HG02970 (cell line): Measurements from ENCODE around the gene HDLBP.
"Not testable (repeated sequence)": the region's sequence is repeated elsewhere in the genome, so short reads cannot be mapped to it uniquely, and the experiment has no call there.

Experiments used
- ATAC-seq: cut with Tn5 transposase; IDR thresholded peaks from one replicate; pipeline ENCODE4 v1.9.1; 2021; ENCODE audit warnings: mild to moderate bottlenecking, moderate library complexity, moderate number of reproducible peaks; ENCODE audit not compliant: unreplicated experiment, low FRiP score

HDLBP gene

DNA sequence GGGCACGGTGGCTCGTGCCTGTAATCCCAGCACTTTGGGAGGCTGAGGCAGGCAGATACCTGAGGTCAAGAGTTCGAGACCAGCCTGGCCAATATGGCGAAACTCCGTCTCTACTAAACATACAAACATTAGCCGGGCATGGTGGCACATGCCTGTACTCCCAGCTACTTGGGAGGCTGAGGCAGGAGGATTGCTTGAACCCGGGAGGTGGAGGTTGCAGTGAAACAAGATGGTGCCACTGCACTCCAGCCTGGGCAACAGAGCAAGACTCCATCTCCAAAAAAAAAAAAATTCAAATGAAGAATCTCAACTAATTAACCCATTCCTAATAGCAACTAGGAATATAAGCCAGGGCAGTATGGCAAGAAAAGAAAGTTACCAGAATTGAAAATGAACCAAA, 37.2 kb downstream of the HDLBP start:
- not testable (repeated sequence) for ATAC-seq

DNA sequence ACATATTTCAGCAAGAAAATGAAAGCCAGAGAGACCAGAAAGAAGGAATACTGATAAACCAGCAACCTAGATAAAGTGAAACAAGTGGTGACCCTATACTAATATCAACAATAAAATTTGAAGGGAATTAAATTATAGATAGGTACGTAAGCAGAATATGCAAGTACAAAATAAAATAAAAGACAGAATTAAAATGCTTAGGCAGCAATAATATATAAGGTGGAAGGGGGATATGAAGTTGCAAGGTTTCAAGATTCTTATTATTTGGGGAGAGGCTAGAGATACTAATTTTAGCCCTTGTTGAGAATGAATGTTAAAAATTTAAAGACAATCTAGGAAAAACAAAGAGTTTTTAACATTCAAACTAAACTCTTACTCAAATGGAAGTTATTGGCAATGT, 39.6 kb downstream of the HDLBP start:
- no peak for ATAC-seq

DNA sequence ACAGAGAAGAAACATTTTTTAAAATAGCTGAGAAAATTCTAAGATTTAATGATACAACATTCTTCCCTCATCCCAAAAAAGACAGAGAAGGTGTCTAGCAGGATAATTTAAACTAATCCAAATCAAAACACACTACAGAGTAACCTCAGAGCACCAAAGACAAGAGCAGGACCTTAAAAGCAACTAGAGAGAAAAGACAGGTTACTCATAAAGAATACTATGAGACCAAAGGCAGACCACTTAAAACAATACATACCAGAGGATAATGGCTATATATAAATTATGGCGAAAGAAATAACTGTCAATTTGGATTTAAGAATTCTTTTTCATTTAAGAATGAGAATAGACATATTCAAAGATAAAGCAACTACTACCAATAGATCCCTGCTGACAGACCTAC, 40.0 kb downstream of the HDLBP start:
- ATAC-seq = no peak

DNA sequence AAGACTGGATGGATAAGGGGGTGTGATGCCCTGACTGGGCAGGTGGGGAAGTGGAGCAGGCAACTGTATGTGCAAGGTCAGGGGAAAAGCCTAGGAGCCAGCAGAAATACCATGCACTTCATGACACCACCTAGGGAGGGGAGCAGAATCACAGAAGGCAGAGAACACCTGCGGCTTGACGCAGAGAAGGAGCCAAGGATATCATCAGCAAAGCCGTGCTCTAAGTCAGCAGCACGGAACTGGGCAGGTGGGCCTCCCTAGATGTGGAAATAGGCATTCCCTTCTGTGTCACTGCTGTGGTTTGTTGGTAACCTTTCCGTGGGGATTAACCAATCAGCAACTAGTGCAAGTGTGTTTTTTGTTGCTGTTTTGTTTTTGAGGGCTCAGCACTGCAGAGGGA, 41.3 kb downstream of the HDLBP start:
- no peak for ATAC-seq

DNA sequence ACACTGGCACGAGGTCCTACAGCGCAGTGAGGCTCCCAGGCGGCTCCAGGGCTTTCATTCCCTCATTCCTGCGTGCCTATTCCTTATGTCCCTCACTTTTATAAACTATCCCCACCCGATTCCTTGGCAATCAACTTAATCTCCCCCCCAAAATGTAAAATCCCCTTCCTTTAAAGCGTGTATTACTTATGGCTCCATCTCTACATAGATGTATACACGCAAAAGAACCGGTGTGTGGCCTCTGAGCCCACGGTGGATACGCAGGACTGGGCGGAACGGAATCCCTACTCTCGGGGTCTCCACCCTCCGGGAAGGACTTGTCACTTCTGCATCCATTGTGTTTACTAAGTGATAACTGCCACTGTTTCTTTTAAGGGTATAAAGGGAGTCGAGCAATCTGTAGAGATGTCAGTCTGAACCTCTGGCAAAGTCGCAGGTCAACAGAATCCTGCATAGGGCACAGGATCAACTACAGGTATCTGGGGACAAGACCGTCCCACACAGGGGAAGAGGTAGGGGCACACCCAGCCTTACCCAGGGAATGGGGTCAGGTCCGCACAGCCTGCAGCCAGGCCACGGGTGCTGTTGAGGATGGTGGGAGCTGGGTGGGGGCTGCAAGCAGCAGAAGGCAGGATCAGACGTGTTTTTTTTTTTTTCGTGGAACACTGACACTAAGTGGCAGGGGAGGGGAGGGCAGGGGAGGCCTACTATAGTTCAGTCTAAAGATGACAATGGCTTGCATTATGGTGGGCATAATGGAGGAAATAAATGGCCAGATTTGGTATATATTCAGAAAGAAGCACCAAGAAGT, 42.1 kb downstream of the HDLBP start:
- no peak for ATAC-seq

DNA sequence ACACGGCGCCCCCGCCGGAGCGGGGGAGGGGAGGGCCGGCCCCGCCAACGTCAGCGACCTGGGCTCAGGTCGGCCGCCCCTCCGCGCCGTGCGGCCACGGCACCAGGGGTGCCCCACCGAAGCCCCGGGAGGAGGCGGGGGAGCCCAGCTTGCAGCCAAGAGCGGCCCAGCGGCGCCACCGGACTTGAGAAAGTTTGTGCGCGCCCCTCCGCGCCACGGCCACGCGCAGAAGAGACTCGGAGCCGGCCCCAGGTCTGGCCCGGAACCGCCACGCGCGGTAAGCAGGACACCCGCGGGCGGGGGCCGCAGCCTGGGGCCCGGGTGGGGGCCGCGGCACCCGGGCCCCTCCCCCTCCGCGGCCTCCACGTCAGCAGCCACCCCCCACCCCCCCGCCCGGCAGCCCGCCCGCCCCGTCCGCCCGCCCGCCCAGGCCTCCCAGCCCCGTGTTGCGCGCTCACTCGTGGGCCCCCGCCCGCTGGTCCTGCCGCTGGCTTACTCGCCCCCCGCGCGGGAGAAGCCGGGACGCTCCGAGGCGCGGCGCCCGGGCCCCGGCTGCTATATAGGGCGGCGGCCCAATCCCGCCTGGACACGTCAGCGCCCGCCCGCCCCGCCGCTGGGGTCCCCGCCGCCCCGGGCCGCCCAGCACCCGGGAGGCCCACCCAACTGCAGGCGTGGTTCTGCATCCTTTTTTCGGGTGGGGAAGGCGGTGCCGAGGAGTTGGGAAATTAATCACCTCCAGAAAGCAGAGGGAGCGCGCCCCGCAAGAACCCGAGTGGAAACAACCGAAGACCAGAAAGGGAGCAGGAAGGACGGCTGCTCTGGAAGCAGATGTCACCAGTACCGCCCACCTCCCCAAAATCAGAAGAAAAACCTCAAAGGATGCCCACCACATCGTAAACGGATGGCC, 42.9 kb downstream of the HDLBP start:
- peak; percentile 33 for ATAC-seq

DNA sequence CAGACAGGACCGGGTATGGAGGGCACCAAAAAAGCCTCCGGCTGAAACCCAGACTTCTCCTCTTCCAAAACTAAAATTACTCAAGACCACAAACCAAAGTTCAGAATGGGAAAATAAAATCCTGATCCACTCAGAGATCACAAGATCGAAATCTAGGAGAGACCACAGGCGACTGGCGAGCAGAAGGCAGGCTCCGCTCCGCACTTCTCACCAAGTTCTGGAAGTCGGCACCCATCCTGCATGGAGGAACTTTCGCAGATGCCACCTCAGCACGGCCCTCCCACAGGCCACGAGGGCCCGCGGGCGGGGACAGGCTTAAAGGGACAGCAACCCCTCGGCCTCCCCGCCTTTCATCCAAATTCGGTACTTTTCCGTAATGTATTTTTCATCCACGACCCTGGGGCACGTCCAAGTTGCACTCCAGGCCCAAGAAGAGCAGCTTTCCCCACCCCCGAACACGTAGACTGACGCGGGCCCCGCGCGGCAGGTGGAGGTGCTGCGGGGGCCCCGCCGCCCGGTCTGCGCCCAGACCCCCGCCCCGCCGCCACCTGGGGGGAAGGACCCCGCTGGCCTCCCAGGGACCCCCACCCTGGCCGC, 43.7 kb downstream of the HDLBP start:
- ATAC-seq = peak; percentile 39

DNA sequence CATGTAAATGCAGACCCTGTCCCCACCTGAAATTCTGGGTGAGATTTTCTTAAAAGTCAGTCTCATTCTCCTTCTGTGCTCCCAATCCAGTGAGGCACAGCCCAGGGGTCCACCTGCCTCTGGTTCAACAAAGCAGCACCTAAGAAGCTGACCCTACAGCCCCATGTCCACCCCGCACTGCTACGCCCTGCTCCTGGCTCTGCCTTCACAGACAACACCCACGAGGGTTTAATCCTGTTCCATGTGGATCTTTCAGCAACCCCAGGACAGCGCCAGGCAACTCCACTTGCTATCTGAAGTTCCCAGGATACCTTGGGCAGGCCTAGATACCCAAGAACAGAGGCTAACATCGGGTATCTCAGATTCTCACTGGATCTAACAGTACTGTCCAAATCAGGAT, 44.9 kb downstream of the HDLBP start:
- no peak for ATAC-seq

DNA sequence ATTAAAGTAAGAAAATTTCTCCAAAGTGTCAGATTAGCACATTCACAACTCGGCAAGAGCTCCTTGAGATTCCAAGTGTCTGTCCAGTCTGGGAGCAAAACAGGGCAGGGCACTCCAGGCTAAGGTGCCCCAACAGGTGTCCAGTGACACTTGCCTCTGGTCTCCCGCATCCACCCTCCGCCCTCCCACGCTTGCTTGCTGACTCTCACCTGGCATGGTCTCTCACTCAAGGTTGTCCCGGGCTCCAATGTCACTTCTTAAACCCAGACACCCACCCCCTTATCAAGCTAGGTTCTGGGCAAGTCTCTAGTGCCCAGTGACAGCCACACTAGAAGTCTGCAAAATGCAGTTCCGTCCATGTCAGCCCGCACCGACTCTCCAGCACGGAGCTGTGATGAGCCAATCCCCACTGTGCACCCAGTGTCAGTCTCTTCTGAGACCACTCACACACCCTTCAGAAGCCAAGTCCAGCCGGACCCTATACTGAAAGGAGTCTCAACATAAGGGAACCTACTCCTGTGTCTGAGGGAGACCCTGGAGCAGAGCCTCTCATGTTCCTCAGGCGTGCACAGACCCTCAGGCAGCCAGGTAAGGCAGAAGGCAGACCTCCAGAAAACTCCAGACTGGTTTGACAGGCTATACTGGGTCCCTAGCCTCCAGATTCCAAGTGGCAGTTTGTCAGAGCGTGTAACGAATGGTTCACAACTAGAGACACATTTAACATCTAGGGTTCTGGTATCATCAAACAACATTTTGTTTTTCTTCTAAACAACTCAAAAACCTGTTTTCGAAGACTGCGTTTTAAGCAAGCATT, 45.6 kb downstream of the HDLBP start:
- ATAC-seq = no peak

DNA sequence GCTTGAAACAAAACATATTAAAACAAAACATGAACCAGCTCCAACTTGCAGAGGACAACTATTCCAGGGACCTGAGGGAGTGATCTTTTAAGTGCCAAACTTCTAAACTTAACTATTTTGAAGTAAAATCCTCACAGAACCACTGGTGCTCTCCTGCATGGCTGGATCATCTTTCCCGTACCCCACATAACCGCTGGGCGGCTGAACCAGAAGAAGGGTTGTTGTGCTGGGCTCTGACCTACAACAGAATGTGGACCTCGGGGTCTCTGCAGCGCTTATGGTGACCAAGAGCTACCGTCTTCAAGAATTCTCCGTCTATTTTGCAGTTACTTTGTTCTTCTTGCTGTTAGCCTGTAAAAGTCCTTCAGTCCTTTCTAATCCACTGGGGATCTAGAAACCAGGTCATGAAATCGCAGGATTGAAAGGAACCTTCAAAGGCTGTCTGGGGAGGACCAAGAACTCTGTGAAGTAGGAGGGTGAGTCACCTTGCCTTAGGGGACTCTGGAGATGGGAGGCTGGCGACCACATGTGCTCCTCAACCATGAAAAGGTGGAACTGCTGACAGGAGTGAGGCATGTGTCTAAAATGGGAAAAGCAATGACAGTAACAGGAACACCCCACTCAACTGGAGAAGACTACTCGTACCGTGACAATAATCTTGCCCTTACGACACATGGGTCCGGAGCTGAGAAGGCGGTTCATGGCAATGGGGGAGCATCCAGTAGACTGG, 46.6 kb downstream of the HDLBP start:
- ATAC-seq = no peak

DNA sequence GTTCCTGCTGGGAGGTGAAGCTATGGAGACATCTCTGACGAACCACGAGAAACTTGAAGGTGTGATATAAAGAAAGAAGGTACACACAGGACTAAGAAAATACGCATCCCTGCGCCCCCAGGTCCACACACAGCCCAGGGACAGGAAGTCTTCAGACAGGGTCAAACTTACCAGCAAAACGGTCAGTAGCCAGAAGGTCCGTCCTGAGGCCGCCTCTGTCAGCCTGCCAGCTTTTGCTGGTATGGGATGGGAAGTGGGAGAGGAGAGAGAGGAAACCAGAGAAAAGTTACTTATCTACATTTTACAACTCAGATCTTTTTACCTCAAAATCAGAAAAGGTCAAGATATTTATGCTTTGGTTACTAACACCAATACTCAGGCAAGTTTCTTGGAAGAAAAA, 47.2 kb downstream of the HDLBP start:
- ATAC-seq = no peak

DNA sequence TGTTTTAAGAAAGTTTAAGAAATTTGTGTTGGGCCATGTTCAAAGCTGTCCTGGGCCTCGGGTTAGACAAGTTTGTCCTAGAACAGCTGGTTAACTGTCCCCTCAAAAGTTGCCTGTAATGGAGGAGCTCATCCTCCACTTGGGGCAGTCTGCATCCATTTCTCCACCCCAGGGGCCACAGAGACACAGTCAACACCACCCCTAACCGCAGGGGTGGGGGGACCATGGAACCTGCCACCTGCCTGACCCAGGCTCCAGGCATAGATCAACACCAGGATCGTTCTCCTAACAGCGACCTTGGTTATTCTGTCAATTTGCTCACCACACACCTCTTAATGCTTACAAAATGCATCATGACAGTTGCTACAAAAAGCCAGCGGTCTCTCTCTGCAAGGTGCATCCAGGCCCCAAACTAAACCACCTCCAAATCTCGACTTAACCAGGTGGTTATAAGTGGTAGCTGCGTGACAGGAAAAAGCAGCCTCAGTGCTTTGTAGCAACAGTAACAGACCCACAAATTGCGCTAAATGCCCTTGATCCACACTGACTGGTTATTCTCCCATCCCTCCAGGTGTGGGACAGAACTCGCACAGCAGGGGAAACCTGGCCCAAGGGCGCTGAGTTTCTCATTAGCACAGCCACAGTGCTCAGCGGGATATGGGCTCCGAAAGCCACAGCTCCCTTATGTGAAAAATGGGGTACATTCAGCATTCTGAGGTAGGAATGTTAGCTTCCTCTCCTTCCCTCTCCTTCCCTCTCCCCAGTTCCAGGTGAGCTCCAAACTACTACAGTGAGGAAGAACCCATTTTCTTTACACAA, 48.0 kb downstream of the HDLBP start:
- ATAC-seq = no peak

DNA sequence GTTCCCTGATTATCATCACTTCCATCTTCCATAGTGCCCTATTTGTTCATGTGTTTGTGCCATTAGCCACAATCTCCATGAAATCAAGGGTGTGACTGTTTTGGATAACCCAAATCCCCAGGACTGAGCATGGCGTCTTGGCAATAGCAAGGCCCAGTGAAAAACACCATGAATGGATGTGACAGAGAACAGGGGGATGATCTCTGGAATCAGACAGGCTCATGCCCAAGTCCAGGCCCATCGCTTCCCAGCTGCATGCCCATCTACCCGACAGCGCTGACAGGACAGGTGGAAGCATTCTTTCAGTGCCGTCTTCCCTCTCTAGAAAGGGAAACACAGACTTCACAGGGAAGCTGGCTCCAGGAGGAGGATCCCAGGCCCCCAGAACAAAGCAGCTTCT, 50.0 kb downstream of the HDLBP start:
- no peak for ATAC-seq

DNA sequence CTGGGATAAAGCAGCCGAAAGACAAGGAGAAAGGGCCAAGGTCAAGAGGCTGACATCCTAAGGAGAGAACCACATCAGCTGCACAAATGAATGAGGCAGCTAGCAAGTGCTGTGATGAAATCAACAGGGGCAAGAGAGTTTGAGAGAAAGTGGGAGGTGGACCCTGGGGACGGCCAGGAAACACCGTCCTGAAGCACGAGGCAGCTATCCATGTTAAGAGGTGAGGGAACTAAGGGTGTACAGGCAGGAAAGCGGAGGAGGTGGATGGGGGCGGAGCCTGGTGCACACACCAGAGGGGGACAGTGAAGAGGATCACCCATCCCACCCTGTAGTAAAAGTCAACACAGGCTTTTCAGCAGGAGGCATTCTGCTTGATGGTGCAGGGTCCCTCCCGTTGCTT, 52.4 kb downstream of the HDLBP start:
- no peak for ATAC-seq

DNA sequence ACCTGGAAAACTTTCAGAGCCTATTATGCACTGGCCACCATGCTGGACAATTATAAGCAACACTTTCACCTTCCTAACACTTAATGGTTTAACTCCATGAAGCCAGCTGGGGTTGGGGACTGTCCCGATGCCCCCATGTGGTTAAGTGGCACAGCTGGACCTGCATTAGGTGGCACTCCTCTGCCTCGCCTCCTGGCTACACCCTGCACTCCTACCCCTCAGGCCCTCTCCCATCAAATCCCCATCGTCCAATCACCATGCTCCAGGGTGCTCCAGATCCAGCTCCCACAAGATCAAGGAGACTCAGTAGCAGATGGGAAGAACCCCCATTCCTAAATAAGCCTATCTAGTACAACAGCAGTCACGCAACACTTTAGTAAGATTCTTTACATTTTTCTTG, 53.8 kb downstream of the HDLBP start:
- no peak for ATAC-seq

DNA sequence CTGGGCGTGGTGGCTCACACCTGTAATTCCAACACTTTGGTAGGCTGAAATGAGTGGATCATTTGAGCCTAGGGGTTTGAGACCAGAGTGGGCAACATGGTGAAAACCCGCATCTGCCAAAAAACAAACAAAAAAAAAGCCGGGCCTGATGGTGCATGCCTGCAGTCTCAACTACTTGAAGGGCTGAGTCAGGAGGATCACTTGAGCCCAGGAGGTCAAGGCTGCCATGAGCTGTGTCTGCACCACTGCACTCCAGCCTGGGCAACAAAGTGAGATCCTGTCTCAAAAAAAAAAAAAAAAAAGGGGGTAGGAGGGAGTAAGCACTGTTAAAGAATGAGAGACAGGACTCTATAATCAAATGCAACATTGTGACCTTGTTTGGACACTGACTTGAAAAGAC, 54.6 kb downstream of the HDLBP start:
- ATAC-seq = no peak

DNA sequence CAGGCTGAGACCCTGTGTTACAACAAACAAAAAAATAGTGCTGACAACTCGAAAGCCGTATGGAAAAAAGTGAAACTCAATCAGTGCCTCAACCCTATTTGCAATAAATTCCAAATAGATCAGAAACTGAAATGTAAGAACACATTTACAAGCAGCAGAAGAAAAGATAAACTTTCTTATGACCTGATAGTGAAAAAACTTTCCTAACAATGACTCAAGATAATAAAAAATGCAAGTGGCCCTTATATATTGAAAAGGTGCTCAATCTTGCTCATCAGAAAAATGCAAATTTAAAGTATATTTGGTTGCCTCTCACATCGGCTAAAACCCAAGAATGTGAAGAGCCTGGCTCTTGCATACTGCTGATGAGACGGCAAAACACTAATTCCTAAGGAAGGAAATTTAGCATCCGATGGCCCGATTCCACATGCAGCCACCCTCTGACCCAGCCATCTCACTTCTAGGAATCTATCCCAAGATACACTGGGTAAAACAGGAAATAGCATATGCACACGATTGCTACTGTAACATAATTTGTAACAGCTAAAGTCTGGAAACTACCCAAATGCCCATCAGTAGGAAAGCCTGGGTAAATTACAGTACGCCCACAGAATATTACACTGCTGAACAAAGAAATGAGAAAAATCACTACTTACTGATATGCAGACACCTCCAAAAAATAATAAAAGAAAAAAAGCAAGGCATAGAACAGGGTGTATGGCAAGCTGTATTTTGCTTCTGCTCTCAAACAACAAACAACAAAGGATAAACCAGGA, 56.8 kb downstream of the HDLBP start:
- no peak for ATAC-seq

DNA sequence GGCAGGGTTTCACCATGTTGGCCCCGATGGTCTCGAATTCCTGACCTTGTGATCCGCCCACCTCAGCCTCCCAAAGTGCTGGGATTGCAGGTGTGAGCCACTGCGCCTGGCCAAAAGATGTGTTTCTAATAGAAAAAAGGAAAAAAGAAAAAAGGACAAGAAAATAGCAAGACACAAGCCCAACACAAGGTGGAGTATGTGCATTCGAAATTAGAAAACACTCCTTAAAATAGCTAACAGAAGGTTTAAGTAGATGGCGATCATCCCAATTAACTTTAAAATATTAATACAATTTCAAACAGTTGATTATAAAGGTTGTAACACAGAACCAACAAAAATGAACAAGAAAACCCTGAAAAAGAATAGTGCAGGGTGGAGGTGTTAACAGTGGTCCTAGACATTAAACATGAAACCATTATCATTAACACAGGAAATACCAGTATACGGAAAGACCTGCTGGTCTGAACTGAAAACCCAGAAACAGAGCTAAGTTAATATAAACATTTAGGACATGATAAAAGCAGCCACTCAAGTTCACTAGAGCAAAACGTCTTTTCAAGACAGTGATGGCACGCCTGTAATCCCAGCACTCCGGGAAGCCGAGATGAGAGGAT, 57.9 kb downstream of the HDLBP start:
- no peak for ATAC-seq
